ENCODE data around the gene DACT3.

DACT3 gene

GRCh38 chr19:46614114-46614722 lies 46.8 kb downstream of the DACT3 start:
- no peak for DNase-seq (ENCODE audit: low read depth)
- peak; percentile 63 for TF ChIP-seq CTCF (IDR thresholded peaks at IDR 0.05; ENCODE audit: control insufficient read depth, extremely low read depth, insufficient read depth)

GRCh38 chr19:46613525-46613924 lies 47.5 kb downstream of the DACT3 start:
- H3K4me3 ChIP-seq (ENCODE audit: low read depth, low read length): no peak overlapping the region
- TF ChIP-seq CTCF (IDR thresholded peaks at IDR 0.05; ENCODE audit: control insufficient read depth, extremely low read depth, insufficient read depth): no peak
- DNase-seq (ENCODE audit: low read depth): no peak

More at GRCh38 chr19:46614114-46614722, 46.8 kb downstream of the DACT3 start:
- no peak overlapping the region for H3K4me3 ChIP-seq (ENCODE audit: low read depth, low read length)

- no peak for DNase-seq (ENCODE audit: low read depth)
- no peak for TF ChIP-seq CTCF (IDR thresholded peaks at IDR 0.05; ENCODE audit: control insufficient read depth, extremely low read depth, insufficient read depth)
Observed at GRCh38 chr19:46611776-46612175, 49.2 kb downstream of the DACT3 start.

GRCh38 chr19:46610851-46611770 lies 49.9 kb downstream of the DACT3 start:
- no peak for DNase-seq (ENCODE audit: low read depth)
- H3K4me3 ChIP-seq (ENCODE audit: low read depth, low read length): no peak overlapping the region
- TF ChIP-seq CTCF (IDR thresholded peaks at IDR 0.05; ENCODE audit: control insufficient read depth, extremely low read depth, insufficient read depth): no peak

More at GRCh38 chr19:46611776-46612175, 49.2 kb downstream of the DACT3 start:
- H3K4me3 ChIP-seq (ENCODE audit: low read depth, low read length): no peak overlapping the region

GRCh38 chr19:46610413-46610775 lies 50.6 kb downstream of the DACT3 start:
- TF ChIP-seq CTCF (IDR thresholded peaks at IDR 0.05; ENCODE audit: control insufficient read depth, extremely low read depth, insufficient read depth): no peak
- DNase-seq (ENCODE audit: low read depth): no peak

GRCh38 chr19:46609511-46610412 lies 51.2 kb downstream of the DACT3 start:
- no peak for DNase-seq (ENCODE audit: low read depth)
- no peak for TF ChIP-seq CTCF (IDR thresholded peaks at IDR 0.05; ENCODE audit: control insufficient read depth, extremely low read depth, insufficient read depth)
- H3K4me3 ChIP-seq (ENCODE audit: low read depth, low read length): no peak overlapping the region

More at GRCh38 chr19:46610413-46610775, 50.6 kb downstream of the DACT3 start:
- H3K4me3 ChIP-seq (ENCODE audit: low read depth, low read length): no peak overlapping the region

Data from LNCaP clone FGC (cell line).